ENCODE measurements around the gene FSD1L. TPM values are rescaled to one million over a fixed set of nuclear protein-coding genes. Genes with fewer than 3 reads are reported as not detected.

Gene FSD1L
- total and polyA plus RNA-seq, 2 donors (not counting 1 experiment from before 2014, with no cell fraction given), result 0.70 to 15.2 TPM

- no CpG with 5 or more reads among the region's 3 CpGs for WGBS (ENCODE audit: insufficient coverage)
- Histone ChIP-seq H3K27ac (ENCODE audit: low read length in 2 of 2) (no peak overlapping the region), H3K79me2 (ENCODE audit: control insufficient read depth, insufficient read depth, low read length) (no peaks in the 10 kb centered on the region), H3K4me3 (ENCODE audit: control extremely low read depth in 1 of 5, extremely low read depth in 1 of 5, insufficient read depth in 1 of 5, low read depth in 2 of 5, low read length in 4 of 5) (no peak overlapping the region), H3K4me2 (replicated peaks; ENCODE audit: low read depth, low read length, poor library complexity, severe bottlenecking) (no peak overlapping the region), H4K20me1 (ENCODE audit: control insufficient read depth, insufficient read depth, low read length, poor library complexity, severe bottlenecking) (no peaks in the 10 kb centered on the region), H3K27me3 (replicated peaks in 1 of 4; ENCODE audit: control extremely low read depth in 1 of 4, control insufficient read depth in 3 of 4, insufficient read depth in 4 of 4, low read length in 3 of 4) (no peaks in the 10 kb centered on the region), H3K36me3 (replicated peaks in 1 of 2; ENCODE audit: control extremely low read depth in 1 of 2, control insufficient read depth in 1 of 2, extremely low read depth in 1 of 2, insufficient read depth in 2 of 2, low read length in 1 of 2) (no peaks in the 10 kb centered on the region), H3K4me1 (ENCODE audit: control insufficient read depth in 2 of 2, insufficient read depth in 2 of 2, low read length in 2 of 2) (peaks cover 0 to 3% of the 10 kb centered on the region in 2 donors), H3K9ac (ENCODE audit: low read length) (no peak overlapping the region), H2AFZ (ENCODE audit: insufficient read depth, low read depth, low read length, poor library complexity, severe bottlenecking) (no peak overlapping the region), H3K9me3 (ENCODE audit: control extremely low read depth in 1 of 3, control insufficient read depth in 2 of 3, insufficient read depth in 1 of 3, low read length in 2 of 3) (no peaks in the 10 kb centered on the region)
- ATAC-seq (ENCODE audit: low read depth) (no peak), DNase-seq (peak; percentile 15)
- ChIA-PET CTCF (no interaction called here), POLR2A (no interaction called here)
- Mint-ChIP-seq H3K27ac (no peak overlapping the region), H3K4me1 (peaks cover 9% of the 10 kb centered on the region), H3K9me3 (ENCODE audit: insufficient read depth) (no peaks in the 10 kb centered on the region), H3K27me3 (no peaks in the 10 kb centered on the region), H3K4me3 (no peak overlapping the region)
- TF ChIP-seq CTCF (IDR thresholded peaks at IDR 0.05) (no peak), EZH2 (IDR thresholded peaks at IDR 0.05; ENCODE audit: borderline replicate concordance, insufficient read depth, low read depth, low read length, poor library complexity, severe bottlenecking) (no peak)
- intact Hi-C loops (cut with micrococcal nuclease), result no loop called here
These were observed 94.0 kb downstream of the FSD1L start for GRCh38 chr9:105541838-105542237.

GRCh38 chr9:105554042-105554441 lies 106.2 kb downstream of the FSD1L start:
- H3K27me3 Mint-ChIP-seq, result no peaks in the 10 kb centered on the region
- no peaks in the 10 kb centered on the region for H3K9me3 ChIP-seq (ENCODE audit: control extremely low read depth in 1 of 3, control insufficient read depth in 2 of 3, insufficient read depth in 1 of 3, low read length in 2 of 3)
- peaks cover 11% of the 10 kb centered on the region for H3K79me2 ChIP-seq (ENCODE audit: control insufficient read depth, insufficient read depth, low read length)
- ChIA-PET POLR2A (no interaction called here), CTCF (no interaction called here)
- ATAC-seq (ENCODE audit: low read depth) (no peak), DNase-seq (no peak)
- H3K36me3 ChIP-seq (replicated peaks in 1 of 2; ENCODE audit: control extremely low read depth in 1 of 2, control insufficient read depth in 1 of 2, extremely low read depth in 1 of 2, insufficient read depth in 2 of 2, low read length in 1 of 2), result no peaks in the 10 kb centered on the region
- no peaks in the 10 kb centered on the region for H3K9me3 Mint-ChIP-seq (ENCODE audit: insufficient read depth)
- peaks cover 16% of the 10 kb centered on the region for H3K4me1 Mint-ChIP-seq
- H3K4me3 ChIP-seq (ENCODE audit: control extremely low read depth in 1 of 5, extremely low read depth in 1 of 5, insufficient read depth in 1 of 5, low read depth in 2 of 5, low read length in 4 of 5), result no peak overlapping the region
- intact Hi-C loops (cut with micrococcal nuclease), result no loop called here
- no peaks in the 10 kb centered on the region for H4K20me1 ChIP-seq (ENCODE audit: control insufficient read depth, insufficient read depth, low read length, poor library complexity, severe bottlenecking)
- H3K9ac ChIP-seq (ENCODE audit: low read length), result no peak overlapping the region
- H3K4me3 Mint-ChIP-seq, result no peak overlapping the region
- no peak overlapping the region for H3K27ac ChIP-seq (ENCODE audit: low read length in 2 of 2)
- 95% methylated on average over 9 of the region's 10 CpGs for WGBS (ENCODE audit: insufficient coverage)
- H3K4me1 ChIP-seq (ENCODE audit: control insufficient read depth in 2 of 2, insufficient read depth in 2 of 2, low read length in 2 of 2), result peaks cover 6 to 7% of the 10 kb centered on the region in 2 donors
- H3K27ac Mint-ChIP-seq, result no peak overlapping the region
- no peak overlapping the region for H3K4me2 ChIP-seq (replicated peaks; ENCODE audit: low read depth, low read length, poor library complexity, severe bottlenecking)
- H2AFZ ChIP-seq (ENCODE audit: insufficient read depth, low read depth, low read length, poor library complexity, severe bottlenecking), result no peak overlapping the region
- H3K27me3 ChIP-seq (replicated peaks in 1 of 4; ENCODE audit: control extremely low read depth in 1 of 4, control insufficient read depth in 3 of 4, insufficient read depth in 4 of 4, low read length in 3 of 4), result no peaks in the 10 kb centered on the region
- TF ChIP-seq CTCF (IDR thresholded peaks at IDR 0.05) (no peak), EZH2 (IDR thresholded peaks at IDR 0.05; ENCODE audit: borderline replicate concordance, insufficient read depth, low read depth, low read length, poor library complexity, severe bottlenecking) (no peak)
